ENCODE data around the gene MCF2L2.
A peak's percentile ranks its signal among the peaks of the same experiment; 100 is the strongest.

Gene MCF2L2

DNA sequence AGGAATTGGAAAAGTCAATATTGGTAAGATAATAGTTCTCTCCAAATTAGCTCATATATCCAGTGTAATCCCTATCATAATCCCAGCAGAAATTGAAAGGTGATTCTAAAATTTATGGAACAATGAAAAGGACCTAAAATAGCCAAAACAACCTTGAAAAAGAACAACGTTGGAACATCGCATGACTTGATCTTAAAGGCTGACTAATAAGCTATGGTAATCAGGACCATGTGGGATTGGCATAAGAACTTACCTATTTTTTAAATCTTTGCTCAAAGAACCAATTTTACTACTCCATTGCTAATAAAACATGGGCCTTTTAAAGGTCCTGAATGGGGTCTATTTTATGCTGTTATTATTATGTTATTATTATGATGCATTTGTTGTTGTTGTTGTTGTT lies 134.5 kb downstream of the MCF2L2 start:
- no peak for DNase-seq (ENCODE audit: low spot score)

DNA sequence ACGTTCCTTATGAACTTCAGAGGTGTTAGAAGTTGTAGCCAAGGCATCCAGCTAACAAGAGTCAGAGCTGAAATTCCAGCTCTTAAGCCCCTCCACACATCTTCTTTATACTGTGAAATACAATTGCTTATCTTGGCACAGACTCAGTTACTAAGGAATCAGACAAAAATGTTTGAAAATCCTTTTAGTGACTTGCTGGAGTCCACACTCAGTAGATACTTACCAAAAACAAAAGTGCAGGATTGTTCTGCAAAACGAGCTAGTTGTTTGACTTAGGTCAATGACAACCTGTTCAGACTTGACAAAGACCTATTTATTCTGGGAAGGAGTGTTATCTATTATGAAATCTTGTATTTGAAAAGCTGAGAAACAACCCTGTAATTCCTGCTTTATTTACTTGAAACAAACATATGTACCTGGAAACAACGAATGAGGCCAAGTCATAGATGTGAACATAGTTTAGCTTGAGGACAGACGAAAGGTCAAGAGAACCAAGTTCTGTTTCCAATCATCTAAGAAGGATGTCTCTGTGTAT lies 136.9 kb downstream of the MCF2L2 start:
- no peak for DNase-seq (ENCODE audit: low spot score)

DNA sequence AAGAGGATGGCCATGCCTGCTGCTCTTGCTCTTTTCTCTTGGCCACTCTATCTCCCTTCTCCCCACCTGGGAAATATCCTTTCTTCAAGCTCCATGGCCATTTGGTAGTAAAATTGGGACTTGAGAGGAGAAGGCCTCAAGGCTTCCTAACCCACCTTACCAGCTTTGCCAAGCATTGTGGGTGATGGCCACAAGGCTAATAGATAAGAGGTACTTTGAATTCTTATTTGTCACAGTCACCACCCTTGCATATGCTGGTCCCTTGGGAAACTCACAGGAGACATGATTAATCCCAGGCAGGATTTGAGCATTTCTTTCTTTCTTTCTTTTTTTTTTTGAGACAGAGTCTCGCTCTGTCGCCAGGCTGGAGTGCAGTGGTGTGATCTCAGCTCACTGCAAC lies 138.2 kb downstream of the MCF2L2 start:
- DNase-seq (ENCODE audit: low spot score): no peak

DNA sequence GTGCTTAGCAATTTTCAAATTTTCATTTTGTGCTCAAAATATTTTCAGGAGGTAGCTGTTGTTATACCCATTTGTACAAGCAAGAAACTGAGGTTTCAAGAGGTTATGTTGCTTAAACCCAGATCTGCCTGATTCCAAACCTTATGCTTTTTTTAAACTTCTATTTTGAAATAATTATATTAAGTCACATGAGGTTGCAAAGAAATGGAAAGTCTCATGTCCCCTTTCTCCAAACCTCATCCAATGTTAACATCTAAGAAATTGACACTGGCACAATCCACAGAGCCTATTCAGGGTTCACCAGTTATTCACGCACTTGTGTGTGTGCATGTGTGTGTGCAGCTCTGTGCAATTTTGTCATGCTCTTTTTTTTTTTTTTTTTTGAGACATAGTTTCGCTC lies 140.3 kb downstream of the MCF2L2 start:
- DNase-seq (ENCODE audit: low spot score): no peak

DNA sequence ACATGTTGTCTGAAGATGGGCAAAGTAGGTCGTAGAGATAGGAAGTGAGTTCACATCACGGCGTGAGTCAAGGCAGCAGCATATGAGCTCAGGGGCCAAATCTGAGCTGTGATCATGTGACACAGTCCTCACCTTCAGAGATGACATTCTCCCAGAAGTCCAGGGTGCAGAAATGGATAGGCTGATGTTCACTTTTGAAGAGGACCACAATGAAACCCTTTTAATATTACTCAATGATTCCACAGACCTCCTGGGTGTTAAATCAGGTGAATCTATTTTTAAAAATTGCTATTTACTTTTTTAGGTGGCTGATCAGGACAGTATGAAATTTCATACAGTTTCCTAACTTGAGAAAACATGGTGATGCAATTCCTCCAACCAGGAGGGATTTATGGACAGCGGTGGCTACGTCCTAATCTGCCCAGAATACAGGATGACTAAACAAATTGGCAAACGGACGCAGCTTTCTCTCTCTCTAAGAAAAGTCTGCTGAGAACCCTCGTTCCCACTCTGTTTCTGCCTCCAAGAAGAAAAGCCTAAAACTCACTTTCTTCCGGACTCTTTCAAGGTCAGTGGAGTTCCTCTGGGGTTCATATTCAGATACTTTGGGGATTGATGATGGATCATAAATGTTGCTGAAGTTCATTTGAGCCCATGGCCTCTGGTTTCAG lies 141.0 kb downstream of the MCF2L2 start:
- DNase-seq (ENCODE audit: low spot score): peak; percentile 24

DNA sequence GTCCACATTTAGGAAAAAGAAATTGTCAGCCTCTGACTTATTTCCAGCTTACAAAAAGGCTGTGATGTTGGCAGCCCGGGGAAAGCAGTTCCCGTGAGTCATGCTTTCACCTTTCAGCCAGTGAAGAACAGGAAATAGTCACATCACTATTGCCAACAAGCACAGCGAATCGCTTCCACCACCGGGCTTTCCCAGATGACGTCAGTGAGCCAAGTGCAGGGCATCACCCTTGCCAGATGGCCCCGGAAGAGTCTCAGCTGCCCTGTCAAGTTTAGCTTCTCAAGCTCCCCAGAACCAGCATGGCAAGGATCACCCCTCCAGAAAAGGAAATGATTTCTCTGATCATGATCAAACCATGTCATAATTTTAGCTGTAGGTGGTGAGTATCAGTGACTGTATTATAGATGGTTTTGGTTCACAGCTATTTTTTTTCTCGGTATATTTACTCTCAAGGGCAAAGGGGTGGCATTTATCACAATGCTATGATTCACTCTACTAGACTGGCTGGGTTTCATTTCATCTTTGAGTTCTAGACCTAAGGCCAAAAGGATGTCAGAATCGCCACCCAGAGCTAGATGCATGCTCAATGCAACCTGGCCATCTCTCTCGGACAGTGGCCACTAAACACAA lies 142.5 kb downstream of the MCF2L2 start:
- peak; percentile 95 for DNase-seq (ENCODE audit: low spot score)

DNA sequence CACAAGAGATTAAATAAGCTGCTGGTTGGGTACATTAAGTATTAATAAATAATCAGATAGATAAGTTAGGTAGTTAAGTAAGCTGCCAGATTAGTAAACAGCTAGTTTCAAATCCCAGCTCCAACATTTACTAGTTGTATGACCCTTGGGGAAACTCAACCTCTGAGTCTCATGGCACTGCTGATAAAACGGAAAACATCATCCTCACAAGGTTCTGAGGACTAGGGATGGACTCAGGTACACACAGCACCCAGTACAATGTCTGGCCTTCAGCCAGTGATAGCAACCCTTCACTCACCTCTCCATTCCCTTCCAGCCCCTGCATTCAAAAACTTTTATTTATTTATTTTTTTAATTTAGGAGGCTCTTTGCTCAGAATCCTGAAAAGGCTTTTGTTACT lies 143.1 kb downstream of the MCF2L2 start:
- DNase-seq (ENCODE audit: low spot score): no peak

DNA sequence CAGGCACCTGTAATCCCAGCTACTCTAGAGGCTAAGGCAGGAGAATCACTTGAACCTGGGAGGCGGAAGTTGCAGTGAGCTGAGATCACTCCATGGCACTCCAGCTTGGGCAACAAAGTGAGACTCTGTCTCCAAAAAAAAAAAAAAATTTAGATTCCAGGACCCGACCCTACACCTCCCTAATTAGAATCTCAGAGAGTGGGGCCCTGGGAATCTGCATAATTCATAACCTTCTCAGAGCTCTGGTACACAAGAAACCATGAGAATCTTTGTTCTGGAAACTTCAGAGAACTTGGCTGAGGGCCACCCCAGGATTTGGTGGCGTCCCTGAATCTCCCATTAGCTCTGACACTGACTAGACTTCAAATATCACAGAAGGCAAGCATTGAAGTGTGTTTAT lies 143.8 kb downstream of the MCF2L2 start:
- no peak for DNase-seq (ENCODE audit: low spot score)

DNA sequence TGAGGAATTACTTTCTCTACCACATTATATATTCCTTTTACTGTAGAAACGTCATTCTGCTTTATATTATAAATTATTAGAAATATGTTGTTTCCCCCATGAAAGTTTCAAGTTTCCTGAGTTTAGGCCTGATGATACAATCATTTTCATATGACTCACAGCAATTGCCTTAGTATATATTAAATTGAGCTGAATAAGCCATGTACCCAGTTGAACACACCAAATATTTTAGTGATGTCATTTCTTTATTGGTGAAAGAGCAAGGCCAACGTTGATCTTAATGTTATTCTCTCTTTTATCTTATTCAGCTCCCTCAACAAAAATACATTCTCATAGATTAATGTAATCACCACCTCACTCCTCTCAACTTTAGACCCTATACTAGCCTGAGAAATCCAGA lies 144.5 kb downstream of the MCF2L2 start:
- no peak for DNase-seq (ENCODE audit: low spot score)

DNA sequence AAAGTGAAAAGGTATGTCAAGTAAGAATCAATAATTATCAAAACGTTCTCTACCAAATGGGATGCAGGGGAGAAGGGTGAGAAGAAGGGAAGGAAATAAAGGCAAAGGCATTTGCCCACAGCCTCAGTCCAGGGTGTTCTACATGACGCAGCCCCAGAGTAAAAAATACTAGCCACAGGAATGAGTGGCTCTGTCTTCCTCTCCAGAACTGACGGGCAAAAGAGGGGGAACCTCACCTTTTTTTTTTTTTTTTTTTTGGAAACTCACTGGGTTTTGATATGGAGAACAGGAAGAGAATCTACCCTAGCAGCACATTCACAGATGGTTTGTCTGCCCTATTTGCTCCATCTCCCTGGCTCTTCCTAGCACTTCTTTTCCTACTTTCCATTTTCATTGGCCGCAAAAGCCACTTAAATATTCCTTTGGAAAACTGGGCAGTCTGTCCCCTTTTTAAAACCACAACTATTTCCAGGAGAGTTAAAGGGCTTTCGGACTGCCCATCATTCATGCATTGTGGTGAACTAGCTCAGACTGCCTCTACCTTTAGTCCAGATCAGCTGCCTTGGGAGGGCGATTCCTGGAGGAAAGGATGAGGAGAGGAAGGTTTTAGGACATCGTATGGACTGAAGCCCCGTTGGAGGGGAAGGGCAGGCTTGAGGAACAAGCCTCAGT lies 147.2 kb downstream of the MCF2L2 start:
- no peak for DNase-seq (ENCODE audit: low spot score)

DNA sequence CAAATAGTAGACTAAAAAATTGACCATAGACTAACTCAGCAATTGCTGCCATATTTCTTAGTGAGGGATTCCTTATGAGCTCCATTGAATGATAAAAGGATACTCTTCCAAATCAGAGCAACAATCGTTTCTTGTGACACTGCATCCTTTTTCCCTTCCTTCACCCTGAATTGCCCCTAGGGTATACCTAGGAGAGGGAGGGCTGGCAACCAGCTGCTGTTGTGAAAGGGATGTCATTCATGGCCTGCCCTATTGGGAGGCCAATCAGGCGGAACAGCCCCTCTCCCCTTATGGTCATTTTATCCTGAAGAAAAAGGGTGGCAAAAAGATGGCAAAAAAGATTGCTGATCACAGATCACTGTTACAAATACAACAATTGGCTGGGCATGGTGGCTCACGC lies 149.0 kb downstream of the MCF2L2 start:
- no peak for DNase-seq (ENCODE audit: low spot score)

DNA sequence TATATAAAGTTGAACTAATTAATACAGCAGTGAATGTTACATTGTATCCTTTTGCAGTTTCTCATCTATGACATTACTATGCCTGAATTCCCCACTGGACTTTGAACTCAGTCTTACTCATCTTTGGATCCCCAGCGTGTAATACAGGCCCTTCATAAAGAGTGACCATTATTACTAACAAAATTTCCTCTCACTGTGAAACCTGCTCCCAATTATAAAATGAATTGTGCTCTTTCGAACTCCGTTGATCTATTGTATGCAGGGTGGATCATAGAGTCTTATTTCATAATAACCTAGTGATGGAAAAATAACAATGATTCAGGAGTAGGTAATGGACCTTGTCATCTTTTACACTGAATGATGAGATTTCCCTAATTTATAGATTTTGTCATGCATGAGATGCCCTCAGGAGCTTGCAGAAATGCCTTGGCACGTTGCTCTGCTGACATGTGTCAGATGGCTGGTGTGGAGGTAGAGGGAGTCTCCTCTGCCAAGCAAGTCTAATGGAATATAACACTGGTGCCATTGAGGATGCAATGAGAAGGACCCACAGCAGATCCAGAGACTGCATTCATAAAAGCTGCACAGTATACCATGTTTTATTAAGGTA lies 149.8 kb downstream of the MCF2L2 start:
- DNase-seq (ENCODE audit: low spot score): no peak

DNA sequence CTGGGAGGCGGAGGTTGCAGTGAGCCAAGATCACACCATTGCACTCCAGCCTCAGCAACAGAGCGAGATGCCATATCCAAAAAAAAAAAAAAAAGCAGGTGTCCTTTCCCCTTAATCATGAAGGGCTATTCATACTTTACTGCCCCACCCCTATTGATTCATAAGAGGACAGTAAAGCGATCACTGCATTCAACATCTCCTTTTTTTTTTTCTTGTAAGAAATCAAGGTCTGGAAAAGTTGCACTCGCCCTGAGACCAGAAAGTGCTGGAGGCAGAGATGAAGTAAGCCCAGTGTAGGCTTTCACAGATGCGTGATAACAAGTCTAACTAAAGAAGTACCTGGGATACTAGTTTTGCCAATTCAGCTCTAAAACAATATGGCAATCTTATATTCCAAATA lies 151.2 kb downstream of the MCF2L2 start:
- DNase-seq (ENCODE audit: low spot score): no peak

DNA sequence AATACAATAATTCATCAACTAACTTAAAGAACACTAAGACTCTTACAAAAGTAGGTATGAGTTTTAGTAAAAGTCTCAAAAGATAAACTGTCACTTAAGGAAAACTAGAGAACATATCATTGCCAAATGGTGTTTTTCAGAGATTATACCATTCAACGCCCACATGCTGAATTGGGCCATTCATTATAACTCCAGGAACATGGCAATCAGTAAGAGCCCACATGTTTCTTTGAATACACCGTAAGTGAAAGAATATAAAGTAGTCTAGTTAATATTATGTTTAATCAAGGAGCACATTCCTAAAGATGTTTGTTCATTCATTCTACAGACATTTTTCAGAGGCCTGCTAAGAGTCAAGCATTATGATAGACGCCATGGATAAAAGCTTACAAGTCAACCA lies 152.5 kb downstream of the MCF2L2 start:
- no peak for DNase-seq (ENCODE audit: low spot score)

DNA sequence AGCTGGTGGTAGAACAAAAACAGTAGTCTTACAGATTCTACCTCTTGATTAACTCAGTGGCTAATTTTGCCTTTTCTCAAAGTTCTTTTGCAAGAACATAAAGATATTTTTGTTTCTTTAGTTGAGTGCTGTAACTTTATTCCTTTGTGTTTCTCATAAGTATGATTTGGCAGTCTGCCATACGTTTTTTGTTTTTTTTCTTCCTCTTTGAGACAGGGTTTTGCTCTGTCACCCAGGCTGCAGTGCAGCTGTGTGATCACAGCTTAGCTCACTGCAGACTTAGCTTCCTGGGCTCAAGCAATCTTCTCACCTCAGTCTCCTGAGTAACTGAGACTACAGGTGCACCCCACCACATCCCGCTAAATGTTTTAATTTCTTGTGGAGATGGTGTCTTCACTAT lies 153.0 kb downstream of the MCF2L2 start:
- no peak for DNase-seq (ENCODE audit: low spot score)

DNA sequence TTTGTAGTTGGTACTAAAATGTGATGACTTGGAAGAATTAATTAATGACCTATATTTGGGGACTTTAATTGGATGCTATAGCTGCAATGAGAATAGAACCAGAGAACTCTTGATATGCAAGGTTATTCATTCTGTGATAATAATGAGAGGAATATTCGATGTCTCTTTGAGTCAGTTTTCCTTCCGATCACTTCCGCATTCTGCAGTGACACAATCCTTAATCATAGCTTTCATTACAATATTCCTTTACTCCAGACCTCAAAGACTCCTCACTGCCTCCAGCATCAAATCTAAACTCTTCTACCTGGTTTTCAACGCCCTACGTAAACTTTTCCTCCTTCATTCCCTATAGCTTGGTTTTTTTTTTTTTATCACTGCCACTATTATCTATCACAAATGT lies 153.8 kb downstream of the MCF2L2 start:
- DNase-seq (ENCODE audit: low spot score): no peak

DNA sequence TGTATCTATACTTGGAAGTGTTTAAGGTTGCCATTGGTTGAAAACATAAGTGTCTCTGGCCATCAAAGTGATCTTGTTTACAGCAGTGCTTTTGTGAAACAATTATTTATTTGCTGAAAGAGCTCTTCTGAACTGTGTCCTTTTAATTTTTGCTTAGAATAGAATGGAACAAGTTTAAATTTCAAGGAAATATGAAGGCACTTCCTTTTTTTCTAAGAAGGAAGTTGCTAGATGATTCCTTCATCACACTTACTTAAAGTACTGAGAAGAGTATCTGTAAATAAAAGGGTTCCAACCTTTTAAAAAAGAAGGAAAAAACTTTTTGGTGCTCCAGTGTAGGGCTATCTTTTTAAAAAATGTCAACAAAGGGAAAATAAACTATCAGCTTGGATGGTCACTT lies 155.6 kb downstream of the MCF2L2 start:
- DNase-seq (ENCODE audit: low spot score): no peak

DNA sequence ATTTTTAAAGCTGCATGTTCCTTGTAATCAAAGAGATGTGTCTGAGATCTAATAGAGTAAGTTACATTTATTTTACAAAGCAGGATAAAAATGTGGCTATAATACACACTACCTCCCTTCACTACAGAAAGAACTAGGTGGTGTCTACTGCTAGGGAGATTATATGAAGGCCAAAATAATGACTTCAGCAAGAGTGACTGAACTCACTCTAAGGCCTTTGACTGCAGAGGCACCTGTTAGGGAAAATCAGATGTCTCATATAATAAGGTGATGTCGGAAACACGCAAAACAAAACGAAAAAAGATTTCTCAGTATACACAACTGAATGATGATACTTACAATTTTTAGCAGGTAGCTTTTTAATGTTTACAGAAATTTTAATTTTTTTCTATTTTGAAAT lies 156.3 kb downstream of the MCF2L2 start:
- no peak for DNase-seq (ENCODE audit: low spot score)

DNA sequence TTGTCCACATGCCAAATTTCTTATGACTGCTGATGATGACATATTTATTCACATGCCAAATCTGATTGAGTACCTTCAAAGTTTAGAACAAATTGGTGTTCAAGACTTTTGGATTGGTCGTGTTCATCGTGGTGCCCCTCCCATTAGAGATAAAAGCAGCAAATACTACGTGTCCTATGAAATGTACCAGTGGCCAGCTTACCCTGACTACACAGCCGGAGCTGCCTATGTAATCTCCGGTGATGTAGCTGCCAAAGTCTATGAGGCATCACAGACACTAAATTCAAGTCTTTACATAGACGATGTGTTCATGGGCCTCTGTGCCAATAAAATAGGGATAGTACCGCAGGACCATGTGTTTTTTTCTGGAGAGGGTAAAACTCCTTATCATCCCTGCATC lies 158.1 kb downstream of the MCF2L2 start:
- no peak for DNase-seq (ENCODE audit: low spot score)

DNA sequence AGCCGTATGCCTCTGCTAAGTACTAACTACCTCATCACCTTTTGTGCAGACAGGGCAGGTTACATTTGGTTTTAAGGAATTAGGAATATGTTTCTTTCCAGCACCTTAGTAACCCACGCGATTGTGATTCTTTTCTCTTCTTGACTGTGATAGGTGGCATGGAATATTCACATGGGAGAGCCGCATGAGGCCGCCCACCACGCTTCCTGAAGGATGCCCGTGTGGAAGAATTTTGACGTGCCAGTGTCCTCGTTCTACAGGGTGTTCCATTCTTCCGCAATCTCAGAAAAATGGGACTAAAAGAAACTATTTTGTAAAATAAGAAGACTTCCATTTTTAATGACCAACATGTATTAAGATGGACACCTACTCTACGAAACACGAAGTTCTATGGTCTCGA lies 159.1 kb downstream of the MCF2L2 start:
- DNase-seq (ENCODE audit: low spot score): no peak

DNA sequence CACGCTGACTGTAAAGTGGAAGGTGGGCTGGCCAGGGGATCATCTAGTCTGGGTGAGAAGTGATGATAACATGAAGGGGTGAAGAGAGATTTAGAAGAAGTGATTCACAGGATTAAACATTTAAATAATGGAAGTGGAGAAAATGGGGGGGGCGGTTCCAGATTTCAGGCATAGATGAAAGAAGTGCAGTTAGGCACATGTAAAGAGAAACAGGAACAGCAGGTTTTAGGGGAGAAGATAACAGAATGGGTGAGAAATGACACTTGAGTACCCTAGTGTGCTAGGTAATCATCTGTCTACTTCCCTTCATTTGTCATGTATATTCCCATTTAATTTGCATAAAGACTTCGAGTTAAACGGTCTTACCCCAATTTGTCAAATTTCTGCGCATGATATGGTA lies 160.1 kb downstream of the MCF2L2 start:
- no peak for DNase-seq (ENCODE audit: low spot score)

DNA sequence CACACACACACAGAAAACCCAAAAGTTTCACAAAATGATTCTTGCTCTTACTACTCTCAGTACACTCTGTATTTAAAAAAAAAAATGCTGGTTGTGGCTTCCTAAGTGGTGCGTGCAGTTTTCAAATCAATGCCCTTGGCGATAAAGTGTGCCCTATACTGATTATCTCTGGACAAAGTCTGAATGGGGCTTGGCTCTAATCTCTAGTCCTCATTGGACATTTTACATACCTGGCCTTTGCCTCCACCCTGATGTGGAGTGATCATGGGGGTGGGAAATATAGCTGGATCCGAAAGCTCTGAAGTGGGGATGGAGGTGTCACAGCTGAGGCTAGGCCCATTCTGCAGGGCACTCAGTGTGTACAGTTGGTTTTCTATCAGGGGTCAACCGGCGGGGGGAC lies 161.3 kb downstream of the MCF2L2 start:
- no peak for DNase-seq (ENCODE audit: low spot score)

DNA sequence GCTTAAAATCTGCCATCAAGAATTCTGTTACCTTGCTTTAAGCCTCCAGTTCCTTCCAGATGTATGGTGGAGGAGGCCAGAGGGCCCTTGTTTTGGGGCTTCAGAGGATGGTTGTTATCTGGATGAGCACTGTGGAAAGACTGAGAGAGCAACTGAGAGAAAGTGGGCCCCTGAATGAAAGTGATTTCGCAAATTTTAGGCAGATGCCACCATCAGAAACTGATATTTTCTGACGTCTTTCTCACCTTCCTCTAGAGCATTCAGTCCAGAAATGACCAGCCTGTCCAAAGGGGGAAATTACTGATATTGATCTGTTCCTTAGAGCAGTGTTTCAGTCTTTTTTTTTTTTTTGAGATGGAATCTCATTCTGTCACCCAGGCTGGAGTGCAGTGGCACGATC lies 162.0 kb downstream of the MCF2L2 start:
- DNase-seq (ENCODE audit: low spot score): no peak
